ENCODE measurements around the gene RNASE4.

Gene RNASE4

GRCh38 chr14:20696764-20697163 is 12.4 kb downstream of the RNASE4 start:
- no peak for ATAC-seq

More at GRCh38 chr14:20696764-20697163, 12.4 kb downstream of the RNASE4 start:
- TF ChIP-seq ESRRG (CRISPR knock-in tag; IDR thresholded peaks at IDR 0.05), result no peak
- no peak for TF ChIP-seq TSHZ2 (CRISPR knock-in tag; IDR thresholded peaks at IDR 0.05)
- no peak for TF ChIP-seq TCF4 (CRISPR knock-in tag; IDR thresholded peaks at IDR 0.05; ENCODE audit: borderline replicate concordance)
- TF ChIP-seq OSR1 (CRISPR knock-in tag; IDR thresholded peaks at IDR 0.05), result no peak
- TF ChIP-seq TOX (CRISPR knock-in tag; IDR thresholded peaks at IDR 0.05; ENCODE audit: borderline replicate concordance), result no peak
- TF ChIP-seq CSRNP3 (CRISPR knock-in tag; IDR thresholded peaks at IDR 0.05), result no peak
- no peak for TF ChIP-seq PPARA (CRISPR knock-in tag; IDR thresholded peaks at IDR 0.05; ENCODE audit: borderline replicate concordance)
- TF ChIP-seq ZC3H10 (CRISPR knock-in tag; IDR thresholded peaks at IDR 0.05), result no peak
- no peak for TF ChIP-seq GLIS3 (CRISPR knock-in tag; IDR thresholded peaks at IDR 0.05)
- no peak for TF ChIP-seq POU6F1 (CRISPR knock-in tag; IDR thresholded peaks at IDR 0.05; ENCODE audit: borderline replicate concordance, low read depth)
- TF ChIP-seq ZNF70 (CRISPR knock-in tag; IDR thresholded peaks at IDR 0.05), result no peak
- no peak for TF ChIP-seq BACH2 (CRISPR knock-in tag; IDR thresholded peaks at IDR 0.05; ENCODE audit: borderline replicate concordance)
- no peak for TF ChIP-seq CREB5 (CRISPR knock-in tag; IDR thresholded peaks at IDR 0.05; ENCODE audit: low read depth)
- TF ChIP-seq CSDC2 (CRISPR knock-in tag; IDR thresholded peaks at IDR 0.05), result no peak
- TF ChIP-seq ISL1 (CRISPR knock-in tag; IDR thresholded peaks at IDR 0.05), result no peak
- TF ChIP-seq ARNTL (CRISPR knock-in tag; IDR thresholded peaks at IDR 0.05; ENCODE audit: borderline replicate concordance, low read depth), result no peak
- TF ChIP-seq RARB (CRISPR knock-in tag; IDR thresholded peaks at IDR 0.05), result no peak
- TF ChIP-seq ZNF8 (CRISPR knock-in tag; IDR thresholded peaks at IDR 0.05), result no peak
- TF ChIP-seq ZFP30 (CRISPR knock-in tag; IDR thresholded peaks at IDR 0.05), result no peak
- no peak for TF ChIP-seq PATZ1 (CRISPR knock-in tag; IDR thresholded peaks at IDR 0.05; ENCODE audit: borderline replicate concordance)
